ENCODE measurements around the gene ZBED4. TPM values are rescaled to one million over a fixed set of nuclear protein-coding genes. Genes with fewer than 3 reads are reported as not detected.

Gene ZBED4
- total RNA-seq, 1 experiment from 2014 or later = 21.6 TPM

- TF ChIP-seq MAX (IDR thresholded peaks at IDR 0.05) (0 out of 2 replicates have a peak, but pooled peaks have one; percentile 29), POLR2A (IDR thresholded peaks at IDR 0.05; ENCODE audit: borderline replicate concordance, extremely low read depth, insufficient read depth, insufficient read length) (peak; percentile 53), CTCF (IDR thresholded peaks at IDR 0.05 in 2 of 3, conservative IDR thresholded peaks at IDR 0.05 in 1 of 3; ENCODE audit: borderline replicate concordance in 1 of 3, insufficient read depth in 1 of 3, low read depth in 2 of 3, low read length in 2 of 3) (no peak), ZFX (IDR thresholded peaks at IDR 0.05) (no peak), SRF (IDR thresholded peaks at IDR 0.05; ENCODE audit: low read depth) (no peak), FOSL1 (IDR thresholded peaks at IDR 0.05; ENCODE audit: low read depth) (no peak), POLR2AphosphoS5 (IDR thresholded peaks at IDR 0.05; ENCODE audit: low read depth, low read length) (peak; percentile 54), EGR1 (IDR thresholded peaks at IDR 0.05; ENCODE audit: low read depth) (no peak), SIN3A (IDR thresholded peaks at IDR 0.05; ENCODE audit: low read depth) (no peak), TCF7L2 (IDR thresholded peaks at IDR 0.05; ENCODE audit: borderline replicate concordance, extremely low read depth, insufficient read depth, insufficient read length) (no peak), JUND (IDR thresholded peaks at IDR 0.05) (no peak), ELF1 (IDR thresholded peaks at IDR 0.05; ENCODE audit: borderline replicate concordance, low read depth) (no peak), ATF3 (IDR thresholded peaks at IDR 0.05) (no peak), EZH2 (IDR thresholded peaks at IDR 0.05) (no peak), YY1 (IDR thresholded peaks at IDR 0.05; ENCODE audit: extremely low read depth, insufficient replicate concordance, low read depth, low read length) (peak; percentile 87), CEBPB (IDR thresholded peaks at IDR 0.05; ENCODE audit: low read depth) (no peak)
- TF ChIP-seq, protein P1, sequence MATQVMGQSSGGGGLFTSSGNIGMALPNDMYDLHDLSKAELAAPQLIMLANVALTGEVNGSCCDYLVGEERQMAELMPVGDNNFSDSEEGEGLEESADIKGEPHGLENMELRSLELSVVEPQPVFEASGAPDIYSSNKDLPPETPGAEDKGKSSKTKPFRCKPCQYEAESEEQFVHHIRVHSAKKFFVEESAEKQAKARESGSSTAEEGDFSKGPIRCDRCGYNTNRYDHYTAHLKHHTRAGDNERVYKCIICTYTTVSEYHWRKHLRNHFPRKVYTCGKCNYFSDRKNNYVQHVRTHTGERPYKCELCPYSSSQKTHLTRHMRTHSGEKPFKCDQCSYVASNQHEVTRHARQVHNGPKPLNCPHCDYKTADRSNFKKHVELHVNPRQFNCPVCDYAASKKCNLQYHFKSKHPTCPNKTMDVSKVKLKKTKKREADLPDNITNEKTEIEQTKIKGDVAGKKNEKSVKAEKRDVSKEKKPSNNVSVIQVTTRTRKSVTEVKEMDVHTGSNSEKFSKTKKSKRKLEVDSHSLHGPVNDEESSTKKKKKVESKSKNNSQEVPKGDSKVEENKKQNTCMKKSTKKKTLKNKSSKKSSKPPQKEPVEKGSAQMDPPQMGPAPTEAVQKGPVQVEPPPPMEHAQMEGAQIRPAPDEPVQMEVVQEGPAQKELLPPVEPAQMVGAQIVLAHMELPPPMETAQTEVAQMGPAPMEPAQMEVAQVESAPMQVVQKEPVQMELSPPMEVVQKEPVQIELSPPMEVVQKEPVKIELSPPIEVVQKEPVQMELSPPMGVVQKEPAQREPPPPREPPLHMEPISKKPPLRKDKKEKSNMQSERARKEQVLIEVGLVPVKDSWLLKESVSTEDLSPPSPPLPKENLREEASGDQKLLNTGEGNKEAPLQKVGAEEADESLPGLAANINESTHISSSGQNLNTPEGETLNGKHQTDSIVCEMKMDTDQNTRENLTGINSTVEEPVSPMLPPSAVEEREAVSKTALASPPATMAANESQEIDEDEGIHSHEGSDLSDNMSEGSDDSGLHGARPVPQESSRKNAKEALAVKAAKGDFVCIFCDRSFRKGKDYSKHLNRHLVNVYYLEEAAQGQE (IDR thresholded peaks at IDR 0.05; ENCODE audit: low read depth) = no peak
- no peak for DNase-seq (ENCODE audit: low read depth, low spot score)
- ATAC-seq = peak; percentile 85
- Histone ChIP-seq H3K9me2 (ENCODE audit: insufficient read depth) (no peaks in the 10 kb centered on the region), H3K9ac (ENCODE audit: low read length) (peak within 1 kb of the TSS; percentile 90), H3K27ac (ENCODE audit: low read depth, low read length) (peak within 1 kb of the TSS; percentile 72), H3K4me3 (replicated peaks in 1 of 2; ENCODE audit: low read depth in 1 of 2, low read length in 2 of 2) (peak within 1 kb of the TSS; percentile 76 to 88), H3K79me2 (ENCODE audit: insufficient read depth, low read length) (peaks cover 41% of the 10 kb centered on the region), H3K4me2 (ENCODE audit: low read length) (peak within 1 kb of the TSS; percentile 99), H2AFZ (ENCODE audit: low read depth, low read length, poor library complexity, severe bottlenecking) (no peak within 1 kb of the TSS), H3K36me3 (ENCODE audit: control insufficient read depth in 1 of 2, insufficient read depth in 2 of 2, low read length in 2 of 2) (peaks cover 8 to 11% of the 10 kb centered on the region in 2 experiments; a peak in 3 of 4 replicates), H3K4me1 (ENCODE audit: control insufficient read depth in 1 of 2, insufficient read depth in 2 of 2, low read length in 2 of 2) (peaks cover 8 to 20% of the 10 kb centered on the region in 2 experiments), H4K20me1 (ENCODE audit: insufficient read depth) (no peaks in the 10 kb centered on the region), H3K9me3 (ENCODE audit: control insufficient read depth in 1 of 2, insufficient read depth in 1 of 2, low read depth in 1 of 2, low read length in 2 of 2) (no peaks in the 10 kb centered on the region), H3K27me3 (ENCODE audit: insufficient read depth, low read length) (no peaks in the 10 kb centered on the region)
- ChIA-PET RAD21 (ENCODE audit: low non-redundant PET in 1 of 2, low total read pairs in 2 of 2, uncharacterized antibody in 2 of 2, unreplicated experiment in 2 of 2) (no interaction called here), POLR2A (no interaction called here), CTCF (no interaction called here)
- intact Hi-C loops (cut with micrococcal nuclease) = no loop called here
- BruUV-seq (replicated peaks) = no TSS peak
Observed at GRCh38 chr22:49827853-49828598, 25.6 kb upstream of the ZBED4 start, which contains the start of gene BRD1. Gene BRD1, minus strand, starts transcription at chr22:49827873. Its CDS starts 3,556 bp downstream, at chr22:49824317.
